ENCODE results near the gene ARSB. TPM values are rescaled to one million over a fixed set of nuclear protein-coding genes. Genes with fewer than 3 reads are reported as not detected.
A peak's percentile ranks its signal among the peaks of the same experiment; 100 is the strongest.

Gene ARSB
- total RNA-seq, 4 donors from 2014 or later = 1.2 to 8.8 (median 7.1) TPM

DNA sequence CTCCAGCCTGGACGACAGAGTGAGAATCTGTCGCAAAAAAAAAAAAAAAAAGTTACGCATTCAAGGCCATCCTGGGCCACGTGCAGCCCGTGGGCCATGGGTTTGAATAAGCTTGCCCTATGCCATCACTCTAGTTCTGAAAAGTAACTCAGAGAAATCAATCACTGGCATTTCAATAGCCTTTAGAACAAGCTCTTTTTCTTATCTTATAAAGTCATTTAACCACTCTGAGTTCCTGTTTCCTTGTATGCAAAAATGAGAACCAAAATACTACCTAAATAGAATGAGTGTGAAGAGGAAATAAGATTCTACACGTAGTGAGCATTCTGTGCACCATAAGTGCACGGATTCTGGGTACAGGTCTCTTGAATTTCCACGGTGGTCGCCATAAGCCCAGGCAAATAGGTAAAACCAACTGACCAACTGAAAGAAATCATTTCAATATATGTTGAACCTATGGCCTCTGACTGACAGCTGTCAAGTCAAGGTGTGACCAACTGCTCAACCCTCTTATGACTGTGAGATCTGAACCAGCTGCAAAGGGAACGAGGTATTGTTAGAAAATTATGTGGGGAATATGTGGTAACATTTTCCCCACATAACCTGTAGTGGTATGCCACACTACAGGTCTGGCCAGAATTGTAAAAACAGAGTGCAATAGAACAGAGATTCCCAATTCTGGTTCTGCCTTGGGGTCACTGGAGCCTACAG is 192.6 kb downstream of the ARSB start:
- H3K36me3 ChIP-seq = no peaks in the 10 kb centered on the region
- H3K4me1 ChIP-seq = peaks cover 0 to 4% (median 3%) of the 10 kb centered on the region in 3 donors
- H3K27ac ChIP-seq = no peak overlapping the region
- intact Hi-C loops (cut with DNase I) = no loop called here
- no peak overlapping the region for H3K4me3 ChIP-seq
- WGBS, 2 donors = 71 to 86% methylated on average over 9 to 10 of the region's 10 CpGs
- TF ChIP-seq CTCF (IDR thresholded peaks at IDR 0.05) (no peak), POLR2A (IDR thresholded peaks at IDR 0.05) (no peak)
- DNase-seq = no peak
- no peaks in the 10 kb centered on the region for H3K9me3 ChIP-seq
- no peaks in the 10 kb centered on the region for H3K27me3 ChIP-seq

GRCh38 chr5:78791501-78792100 is 193.5 kb downstream of the ARSB start:
- no peaks in the 10 kb centered on the region for H3K9me3 ChIP-seq
- H3K36me3 ChIP-seq = no peaks in the 10 kb centered on the region
- no peak overlapping the region for H3K27ac ChIP-seq
- DNase-seq = no peak
- no peak for TF ChIP-seq POLR2A (IDR thresholded peaks at IDR 0.05)
- no peak for TF ChIP-seq CTCF (IDR thresholded peaks at IDR 0.05)
- 90 to 91% methylated on average over 9 to 11 of the region's 11 CpGs for WGBS, 2 donors
- intact Hi-C loops (cut with DNase I) = no loop called here
- peaks cover 0 to 5% (median 3%) of the 10 kb centered on the region in 3 donors for H3K4me1 ChIP-seq
- H3K27me3 ChIP-seq = no peaks in the 10 kb centered on the region
- H3K4me3 ChIP-seq = no peak overlapping the region

GRCh38 chr5:78787783-78788182 is 197.3 kb downstream of the ARSB start:
- Histone ChIP-seq H3K4me1 (peaks cover 0 to 5% (median 3%) of the 10 kb centered on the region in 3 donors), H3K9me3 (no peaks in the 10 kb centered on the region), H3K27me3 (no peaks in the 10 kb centered on the region), H3K4me3 (no peak overlapping the region), H3K27ac (peak overlapping the region in 2 of 4 donors; percentile 0 to 2), H3K36me3 (no peaks in the 10 kb centered on the region)
- no peak for DNase-seq
- TF ChIP-seq CTCF (IDR thresholded peaks at IDR 0.05) = no peak
- TF ChIP-seq POLR2A (IDR thresholded peaks at IDR 0.05) = no peak
- 49 to 67% methylated on average over 7 of the region's 7 CpGs for WGBS, 2 donors
- intact Hi-C loops (cut with DNase I) = no loop called here

DNA sequence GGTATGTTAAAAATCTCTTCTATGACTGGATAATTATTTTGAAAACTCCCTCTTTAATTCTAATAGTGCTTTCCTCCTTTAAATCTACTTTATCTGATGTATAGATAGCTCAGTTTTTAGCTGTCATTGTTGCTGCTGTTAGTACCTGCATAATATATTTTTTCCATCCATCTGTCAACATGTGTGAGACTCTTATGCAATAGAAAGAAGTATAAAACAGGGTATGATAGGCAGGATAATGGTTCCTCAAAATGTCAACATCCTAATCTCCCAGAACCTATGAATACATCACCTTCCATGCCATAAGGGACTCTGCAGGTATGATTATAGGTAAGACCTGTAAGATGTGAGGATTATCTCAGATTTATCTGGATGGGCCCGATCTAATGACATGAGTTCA is 199.7 kb downstream of the ARSB start:
- TF ChIP-seq CTCF (IDR thresholded peaks at IDR 0.05) (no peak), POLR2A (IDR thresholded peaks at IDR 0.05) (no peak)
- peaks cover 0 to 5% (median 3%) of the 10 kb centered on the region in 3 donors for H3K4me1 ChIP-seq
- no peak overlapping the region for H3K27ac ChIP-seq
- H3K9me3 ChIP-seq = no peaks in the 10 kb centered on the region
- H3K36me3 ChIP-seq = no peaks in the 10 kb centered on the region
- intact Hi-C loops (cut with DNase I) = no loop called here
- no peak overlapping the region for H3K4me3 ChIP-seq
- WGBS, 2 donors = 82 to 83% methylated on average over 1 of the region's 1 CpG
- no peaks in the 10 kb centered on the region for H3K27me3 ChIP-seq
- no peak for DNase-seq

DNA sequence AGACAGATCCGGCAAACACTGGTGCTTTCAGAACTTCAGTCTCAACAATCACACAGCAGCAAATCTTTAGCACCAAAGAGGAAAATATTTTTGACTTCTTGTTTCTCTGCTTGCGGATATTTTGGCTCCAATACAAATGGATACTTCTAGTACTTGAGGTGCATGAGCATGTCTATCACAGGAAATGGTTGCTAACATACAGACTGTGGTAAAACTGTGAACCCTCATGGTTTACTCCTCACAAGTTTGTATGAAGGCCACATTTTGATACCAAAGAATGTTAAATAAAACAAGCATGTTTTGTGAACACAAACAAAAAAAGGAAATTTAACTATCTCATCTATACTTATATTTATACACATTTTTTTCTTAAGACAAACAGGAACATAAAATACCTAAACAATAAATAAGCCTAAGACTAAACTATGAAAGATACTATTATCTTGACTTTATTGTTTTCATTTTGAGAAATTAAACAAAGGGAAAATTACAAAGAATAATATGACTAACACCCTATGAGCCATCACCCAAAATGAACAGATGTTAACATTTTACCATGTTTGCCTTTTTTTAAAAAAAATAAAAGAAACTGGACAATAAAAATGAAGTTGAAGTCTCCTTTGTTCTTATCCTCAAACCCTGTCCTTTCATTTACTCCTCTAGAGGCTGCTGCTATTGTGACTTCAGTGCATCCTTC is 201.5 kb downstream of the ARSB start:
- no peak overlapping the region for H3K27ac ChIP-seq
- intact Hi-C loops (cut with DNase I) = no loop called here

More for the DNA sequence above, 201.5 kb downstream of the ARSB start:
- H3K4me3 ChIP-seq = no peak overlapping the region
- H3K36me3 ChIP-seq = no peaks in the 10 kb centered on the region
- TF ChIP-seq CTCF (IDR thresholded peaks at IDR 0.05) (no peak), POLR2A (IDR thresholded peaks at IDR 0.05) (no peak)
- H3K27me3 ChIP-seq = no peaks in the 10 kb centered on the region
- H3K4me1 ChIP-seq = peaks cover 0 to 7% (median 3%) of the 10 kb centered on the region in 3 donors
- no peak for DNase-seq
- WGBS, 2 donors = 75 to 84% methylated on average over 2 of the region's 2 CpGs
- no peaks in the 10 kb centered on the region for H3K9me3 ChIP-seq
